SK-N-SH treated with all-trans-retinoic acid at 6 μM for 48 hours (cell line): Measurements from ENCODE around the gene CUEDC2.
A peak's percentile ranks its signal among the peaks of the same experiment; 100 is the strongest.

Source experiments
- ATAC-seq: fragments of 200-7000 bp; cut with Tn5 transposase; 3 replicates; pipeline ENCODE4 v1.9.1; 2020; ENCODE audit warnings: mild to moderate bottlenecking, moderate library complexity
- BACH2 ChIP-seq: fragments of 250-450 bp; sonication (Bioruptor Pico); IDR thresholded peaks from 2 replicates; pipeline ENCODE4 v1.9.0; 2021; ENCODE audit warnings: mild to moderate bottlenecking, borderline replicate concordance
- CREB5 ChIP-seq: fragments of 250-450 bp; sonication (Bioruptor Pico); IDR thresholded peaks from 2 replicates; pipeline ENCODE4 v1.5.1; 2020; ENCODE audit warnings: low read depth, mild to moderate bottlenecking, moderate library complexity
- CSRNP3 ChIP-seq: fragments of 250-450 bp; sonication (Bioruptor Pico); IDR thresholded peaks from 2 replicates; pipeline ENCODE4 v1.5.1; 2021; ENCODE audit warnings: mild to moderate bottlenecking, moderate library complexity
- ESRRG ChIP-seq: fragments of 250-450 bp; sonication (Bioruptor Pico); IDR thresholded peaks from 2 replicates; pipeline ENCODE4 v1.6.1; 2021; ENCODE audit warnings: mild to moderate bottlenecking
- OSR1 ChIP-seq: fragments of 250-450 bp; sonication (Bioruptor Pico); IDR thresholded peaks from 2 replicates; pipeline ENCODE4 v1.8.0; 2022; ENCODE audit warnings: moderate library complexity, mild to moderate bottlenecking, inconsistent platforms
- PATZ1 ChIP-seq: fragments of 250-450 bp; sonication (Bioruptor Pico); IDR thresholded peaks from 2 replicates; pipeline ENCODE4 v1.8.0; 2020; ENCODE audit warnings: mild to moderate bottlenecking, moderate library complexity, borderline replicate concordance
- POU6F1 ChIP-seq: fragments of 250-450 bp; sonication (Bioruptor Pico); IDR thresholded peaks from 2 replicates; pipeline ENCODE4 v1.8.0; 2021; ENCODE audit warnings: low read depth, mild to moderate bottlenecking, moderate library complexity, borderline replicate concordance
- PPARA ChIP-seq: fragments of 250-450 bp; sonication (Bioruptor Pico); IDR thresholded peaks from 2 replicates; pipeline ENCODE4 v1.5.0; 2020; ENCODE audit warnings: mild to moderate bottlenecking, borderline replicate concordance
- RARB ChIP-seq: fragments of 250-450 bp; sonication (Bioruptor Pico); IDR thresholded peaks from 2 replicates; pipeline ENCODE4 v1.8.0; 2021; ENCODE audit warnings: mild to moderate bottlenecking, moderate library complexity
- TSHZ2 ChIP-seq: fragments of 250-450 bp; sonication (Bioruptor Pico); IDR thresholded peaks from 2 replicates; pipeline ENCODE4 v1.5.0; 2020; ENCODE audit warnings: mild to moderate bottlenecking, moderate library complexity
- ZC3H10 ChIP-seq: fragments of 250-450 bp; sonication (Bioruptor Pico); IDR thresholded peaks from 2 replicates; pipeline ENCODE4 v1.5.1; 2021; ENCODE audit warnings: mild to moderate bottlenecking, moderate library complexity
- ZFP3 ChIP-seq: fragments of 250-450 bp; sonication (Bioruptor Pico); IDR thresholded peaks from 2 replicates; pipeline ENCODE4 v1.5.0; 2020; ENCODE audit warnings: mild to moderate bottlenecking, moderate library complexity
- ZNF565 ChIP-seq: fragments of 450-650 bp; formaldehyde crosslinking; conservative IDR thresholded peaks from 2 replicates; pipeline ENCODE4 v1.5.0; 2020; ENCODE audit warnings: low read depth, mild to moderate bottlenecking, moderate library complexity
- ZNF70 ChIP-seq: fragments of 450-650 bp; formaldehyde crosslinking; IDR thresholded peaks from 2 replicates; pipeline ENCODE4 v1.5.0; 2020; ENCODE audit warnings: mild to moderate bottlenecking, moderate library complexity

CUEDC2 gene

GRCh38 chr10:102401735-102402511 lies 30.5 kb downstream of the CUEDC2 start:
- peak; percentile 19; the same call in 2 of the 3 replicates for ATAC-seq
- TF ChIP-seq ZNF70 (CRISPR knock-in tag) (no peak), POU6F1 (CRISPR knock-in tag) (no peak), TSHZ2 (CRISPR knock-in tag) (no peak), ZC3H10 (CRISPR knock-in tag) (no peak), RARB (CRISPR knock-in tag) (no peak), CREB5 (no peak)

GRCh38 chr10:102401342-102401654 lies 31.1 kb downstream of the CUEDC2 start:
- TF ChIP-seq PATZ1 (CRISPR knock-in tag) (no peak), ZNF70 (CRISPR knock-in tag) (no peak), RARB (CRISPR knock-in tag) (no peak)
- ATAC-seq = no peak

GRCh38 chr10:102400598-102401341 lies 31.6 kb downstream of the CUEDC2 start:
- TF ChIP-seq POU6F1 (CRISPR knock-in tag) (no peak), ZFP3 (CRISPR knock-in tag) (no peak), OSR1 (no peak), CSRNP3 (no peak), TSHZ2 (CRISPR knock-in tag) (no peak), PPARA (CRISPR knock-in tag) (no peak), BACH2 (CRISPR knock-in tag) (no peak), ESRRG (CRISPR knock-in tag) (no peak), ZNF565 (CRISPR knock-in tag) (no peak), PATZ1 (CRISPR knock-in tag) (no peak)
- TF ChIP-seq, all 23 proteins: peak for 0
- no peak for ATAC-seq
